ENCODE measurements around the gene DGKZ.

The DGKZ gene

DNA sequence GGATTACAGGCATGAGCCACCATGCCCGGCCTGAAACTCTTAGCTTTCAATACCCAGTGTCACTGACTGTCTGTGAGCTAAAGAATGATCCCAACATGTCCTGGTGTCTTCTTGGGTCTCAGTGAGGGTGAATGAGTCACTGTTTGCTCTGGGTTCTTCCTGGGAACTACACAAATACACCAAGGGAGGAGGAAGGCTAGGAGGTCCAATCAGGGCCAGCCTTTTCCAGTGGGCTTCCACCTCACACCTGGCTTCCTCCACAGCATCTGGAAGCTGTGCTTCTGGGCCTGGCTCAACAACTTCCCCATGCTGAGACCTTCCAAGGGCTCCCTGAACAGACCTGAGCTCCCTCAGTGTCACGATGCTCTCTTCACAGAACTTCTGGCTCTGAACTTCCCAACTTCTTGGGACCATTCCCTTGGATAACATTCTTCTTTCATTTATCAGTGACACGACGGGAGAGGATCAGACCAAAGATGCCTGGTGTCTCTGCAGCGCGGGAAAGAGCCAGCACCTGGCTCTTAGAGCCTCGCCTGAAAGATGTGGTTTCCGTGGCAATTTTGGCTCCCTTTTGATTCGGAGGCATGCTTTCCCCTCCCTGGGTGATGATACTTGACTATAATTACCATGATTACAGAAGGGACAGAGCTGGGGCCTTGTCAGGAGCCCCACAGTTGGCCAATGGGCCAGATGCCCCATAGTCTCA is 66.7 kb downstream of the DGKZ start:
- H3K56ac ChIP-seq (ENCODE audit: low read length), result no peak overlapping the region
- no peak overlapping the region for H4K8ac ChIP-seq (ENCODE audit: low read depth, low read length)
- no peak overlapping the region for H3K4me3 ChIP-seq (ENCODE audit: low read length)
- no peaks in the 10 kb centered on the region for H3K4me1 ChIP-seq (ENCODE audit: control insufficient read depth, low read depth, low read length)
- H3K4me2 ChIP-seq (ENCODE audit: low read length), result no peak overlapping the region
- H3K79me2 ChIP-seq (ENCODE audit: control insufficient read depth, insufficient read depth, low read length), result no peaks in the 10 kb centered on the region
- H3K23ac ChIP-seq (ENCODE audit: low read length), result no peak overlapping the region
- H3K18ac ChIP-seq (ENCODE audit: low read length), result no peak overlapping the region
- no peak overlapping the region for H3K4ac ChIP-seq (ENCODE audit: low read depth, low read length)
- no peaks in the 10 kb centered on the region for H3K27me3 ChIP-seq (ENCODE audit: insufficient read depth, low read length, poor library complexity)
- no peaks in the 10 kb centered on the region for H3K36me3 ChIP-seq (ENCODE audit: control insufficient read depth, insufficient read depth, low read length)
- H2BK120ac ChIP-seq (ENCODE audit: low read depth, low read length), result no peak overlapping the region
- no CpG with 5 or more reads among the region's 9 CpGs for WGBS (ENCODE audit: extremely low coverage, insufficient coverage, low lambda C conversion rate)
- H4K5ac ChIP-seq (ENCODE audit: low read length), result no peak overlapping the region
- H2BK5ac ChIP-seq (ENCODE audit: low read length), result no peak overlapping the region
- no peak overlapping the region for H3K9ac ChIP-seq (ENCODE audit: low read length)
- H2AK5ac ChIP-seq (ENCODE audit: low read length), result no peak overlapping the region
- DNase-seq, result no peak
- H3K27ac ChIP-seq (ENCODE audit: low read depth, low read length), result no peak overlapping the region
- no peak overlapping the region for H2BK15ac ChIP-seq (replicated peaks; ENCODE audit: low read depth)
- no peaks in the 10 kb centered on the region for H3K79me1 ChIP-seq (ENCODE audit: low read length)

DNA sequence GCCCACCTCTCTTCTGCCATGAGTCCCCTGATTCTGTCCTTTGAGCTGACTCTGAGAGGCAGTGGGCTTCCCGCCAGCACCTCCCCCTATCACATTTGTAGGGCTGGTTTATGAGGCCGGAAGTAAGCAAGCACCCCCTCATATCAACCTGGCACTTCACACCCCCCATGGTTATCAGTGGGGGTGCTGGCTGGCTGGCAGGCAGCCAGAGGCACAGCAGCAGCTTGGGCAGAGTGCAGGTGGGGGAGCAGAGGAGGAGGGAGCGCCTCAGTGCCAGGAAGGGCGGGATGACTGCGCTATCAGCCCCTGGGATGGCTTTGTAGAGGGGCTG is 67.2 kb downstream of the DGKZ start:
- no peak overlapping the region for H3K4me3 ChIP-seq (ENCODE audit: low read length)
- H4K8ac ChIP-seq (ENCODE audit: low read depth, low read length), result no peak overlapping the region
- H3K56ac ChIP-seq (ENCODE audit: low read length), result no peak overlapping the region
- no peaks in the 10 kb centered on the region for H3K4me1 ChIP-seq (ENCODE audit: control insufficient read depth, low read depth, low read length)
- H3K79me2 ChIP-seq (ENCODE audit: control insufficient read depth, insufficient read depth, low read length), result no peaks in the 10 kb centered on the region
- no peak overlapping the region for H2BK120ac ChIP-seq (ENCODE audit: low read depth, low read length)
- H3K4ac ChIP-seq (ENCODE audit: low read depth, low read length), result no peak overlapping the region
- no peaks in the 10 kb centered on the region for H3K79me1 ChIP-seq (ENCODE audit: low read length)
- no peak for DNase-seq
- H3K23ac ChIP-seq (ENCODE audit: low read length), result no peak overlapping the region
- no peak overlapping the region for H2BK15ac ChIP-seq (replicated peaks; ENCODE audit: low read depth)
- no peak overlapping the region for H3K4me2 ChIP-seq (ENCODE audit: low read length)
- no peaks in the 10 kb centered on the region for H3K36me3 ChIP-seq (ENCODE audit: control insufficient read depth, insufficient read depth, low read length)
- no peak overlapping the region for H2BK5ac ChIP-seq (ENCODE audit: low read length)
- H3K9ac ChIP-seq (ENCODE audit: low read length), result no peak overlapping the region
- H3K18ac ChIP-seq (ENCODE audit: low read length), result no peak overlapping the region
- no peak overlapping the region for H2AK5ac ChIP-seq (ENCODE audit: low read length)
- no peak overlapping the region for H4K5ac ChIP-seq (ENCODE audit: low read length)
- no peaks in the 10 kb centered on the region for H3K27me3 ChIP-seq (ENCODE audit: insufficient read depth, low read length, poor library complexity)
- H3K27ac ChIP-seq (ENCODE audit: low read depth, low read length), result no peak overlapping the region
- no CpG with 5 or more reads among the region's 5 CpGs for WGBS (ENCODE audit: extremely low coverage, insufficient coverage, low lambda C conversion rate)

DNA sequence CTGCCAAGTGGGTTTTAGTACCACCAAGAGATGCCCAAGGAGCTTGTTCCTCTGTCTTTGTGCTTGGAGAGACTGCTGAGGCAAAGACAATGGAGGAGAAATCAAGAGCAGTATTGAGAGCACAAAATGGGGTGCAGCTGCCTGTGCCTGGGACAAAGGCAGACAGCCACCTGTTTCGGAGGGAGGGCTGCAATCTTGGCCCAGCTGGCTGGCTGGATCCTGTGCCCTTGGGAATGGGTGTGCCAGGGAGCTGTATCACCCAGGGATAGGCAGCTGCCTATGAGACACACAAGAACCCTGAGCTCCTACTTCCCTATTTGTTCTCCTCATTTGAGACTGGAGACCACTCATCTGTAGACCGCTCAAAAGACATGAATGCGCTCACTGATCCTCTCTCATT is 67.6 kb downstream of the DGKZ start:
- H3K79me1 ChIP-seq (ENCODE audit: low read length), result no peaks in the 10 kb centered on the region

DNA sequence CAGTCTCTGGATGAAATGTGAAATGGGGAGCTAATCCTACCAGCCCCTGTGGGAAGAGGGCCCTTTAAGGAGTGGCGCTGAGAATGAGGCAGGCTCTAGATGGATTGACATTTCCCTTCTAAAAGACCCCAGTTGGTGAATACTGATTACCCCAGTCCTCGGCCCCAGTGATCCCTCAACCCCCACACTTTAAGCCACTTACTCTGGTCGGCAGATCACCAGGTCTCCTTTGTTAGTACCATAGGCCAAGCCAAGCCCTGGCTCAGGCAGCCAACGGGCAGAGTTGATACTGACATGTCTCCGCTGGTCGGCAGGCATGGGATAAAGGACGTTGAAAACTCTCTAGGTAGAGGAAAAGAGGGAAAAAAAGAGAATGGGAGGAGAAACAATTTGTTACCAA is 70.4 kb downstream of the DGKZ start:
- Histone ChIP-seq H3K27me3 (ENCODE audit: insufficient read depth, low read length, poor library complexity) (no peaks in the 10 kb centered on the region), H3K27ac (ENCODE audit: low read depth, low read length) (no peak overlapping the region), H4K8ac (ENCODE audit: low read depth, low read length) (no peak overlapping the region), H3K79me2 (ENCODE audit: control insufficient read depth, insufficient read depth, low read length) (no peaks in the 10 kb centered on the region), H2BK120ac (ENCODE audit: low read depth, low read length) (no peak overlapping the region), H3K36me3 (ENCODE audit: control insufficient read depth, insufficient read depth, low read length) (peaks cover 1% of the 10 kb centered on the region), H3K23ac (ENCODE audit: low read length) (no peak overlapping the region), H3K79me1 (ENCODE audit: low read length) (no peaks in the 10 kb centered on the region), H2AK5ac (ENCODE audit: low read length) (no peak overlapping the region), H3K18ac (ENCODE audit: low read length) (no peak overlapping the region), H2BK5ac (ENCODE audit: low read length) (no peak overlapping the region), H3K4me3 (ENCODE audit: low read length) (no peak overlapping the region), H3K4me2 (ENCODE audit: low read length) (no peak overlapping the region), H3K56ac (ENCODE audit: low read length) (no peak overlapping the region), H3K4me1 (ENCODE audit: control insufficient read depth, low read depth, low read length) (no peaks in the 10 kb centered on the region), H2BK15ac (replicated peaks; ENCODE audit: low read depth) (no peak overlapping the region), H3K9ac (ENCODE audit: low read length) (no peak overlapping the region), H4K5ac (ENCODE audit: low read length) (no peak overlapping the region), H3K4ac (ENCODE audit: low read depth, low read length) (no peak overlapping the region)
- no peak for DNase-seq
- no CpG with 5 or more reads among the region's 7 CpGs for WGBS (ENCODE audit: extremely low coverage, insufficient coverage, low lambda C conversion rate)

More for the DNA sequence above, 67.6 kb downstream of the DGKZ start:
- Histone ChIP-seq H3K23ac (ENCODE audit: low read length) (no peak overlapping the region), H3K9ac (ENCODE audit: low read length) (no peak overlapping the region), H3K4ac (ENCODE audit: low read depth, low read length) (no peak overlapping the region), H3K79me2 (ENCODE audit: control insufficient read depth, insufficient read depth, low read length) (no peaks in the 10 kb centered on the region), H3K56ac (ENCODE audit: low read length) (no peak overlapping the region), H3K4me2 (ENCODE audit: low read length) (no peak overlapping the region), H4K8ac (ENCODE audit: low read depth, low read length) (no peak overlapping the region), H3K18ac (ENCODE audit: low read length) (no peak overlapping the region), H4K5ac (ENCODE audit: low read length) (no peak overlapping the region), H3K4me3 (ENCODE audit: low read length) (no peak overlapping the region), H2BK5ac (ENCODE audit: low read length) (no peak overlapping the region), H2BK15ac (replicated peaks; ENCODE audit: low read depth) (no peak overlapping the region), H3K4me1 (ENCODE audit: control insufficient read depth, low read depth, low read length) (no peaks in the 10 kb centered on the region), H3K36me3 (ENCODE audit: control insufficient read depth, insufficient read depth, low read length) (no peaks in the 10 kb centered on the region), H3K27ac (ENCODE audit: low read depth, low read length) (no peak overlapping the region), H2BK120ac (ENCODE audit: low read depth, low read length) (no peak overlapping the region), H3K27me3 (ENCODE audit: insufficient read depth, low read length, poor library complexity) (no peaks in the 10 kb centered on the region), H2AK5ac (ENCODE audit: low read length) (no peak overlapping the region)
- DNase-seq, result no peak
- no CpG with 5 or more reads among the region's 3 CpGs for WGBS (ENCODE audit: extremely low coverage, insufficient coverage, low lambda C conversion rate)

DNA sequence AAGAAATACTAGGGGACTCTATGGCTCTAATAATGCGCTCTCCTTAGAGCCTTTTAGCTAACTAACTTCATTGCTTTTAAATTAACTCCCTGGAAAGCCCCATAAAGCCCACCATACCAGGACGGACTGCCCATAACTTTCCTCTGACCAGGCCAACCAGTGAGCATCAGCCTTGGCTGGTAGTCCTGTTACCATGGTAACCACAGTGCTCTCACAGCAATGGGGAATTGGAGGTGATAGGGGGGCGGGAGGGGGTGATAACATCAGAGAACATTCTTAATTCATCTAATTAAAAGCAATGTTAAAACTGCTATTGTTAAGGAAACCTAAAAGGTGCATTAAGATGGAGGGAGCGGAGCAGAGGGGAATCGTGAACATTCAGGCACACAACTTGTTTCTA is 71.5 kb downstream of the DGKZ start:
- Histone ChIP-seq H2BK120ac (ENCODE audit: low read depth, low read length) (no peak overlapping the region), H4K5ac (ENCODE audit: low read length) (no peak overlapping the region), H3K9ac (ENCODE audit: low read length) (no peak overlapping the region), H2AK5ac (ENCODE audit: low read length) (no peak overlapping the region), H3K27me3 (ENCODE audit: insufficient read depth, low read length, poor library complexity) (no peaks in the 10 kb centered on the region), H3K4me1 (ENCODE audit: control insufficient read depth, low read depth, low read length) (no peaks in the 10 kb centered on the region), H3K18ac (ENCODE audit: low read length) (no peak overlapping the region), H2BK5ac (ENCODE audit: low read length) (no peak overlapping the region), H3K36me3 (ENCODE audit: control insufficient read depth, insufficient read depth, low read length) (peaks cover 1% of the 10 kb centered on the region), H3K27ac (ENCODE audit: low read depth, low read length) (no peak overlapping the region), H3K4me2 (ENCODE audit: low read length) (no peak overlapping the region), H3K56ac (ENCODE audit: low read length) (no peak overlapping the region), H3K4ac (ENCODE audit: low read depth, low read length) (no peak overlapping the region), H3K4me3 (ENCODE audit: low read length) (no peak overlapping the region), H2BK15ac (replicated peaks; ENCODE audit: low read depth) (no peak overlapping the region), H3K79me1 (ENCODE audit: low read length) (no peaks in the 10 kb centered on the region), H3K79me2 (ENCODE audit: control insufficient read depth, insufficient read depth, low read length) (no peaks in the 10 kb centered on the region), H4K8ac (ENCODE audit: low read depth, low read length) (no peak overlapping the region), H3K23ac (ENCODE audit: low read length) (no peak overlapping the region)
- WGBS (ENCODE audit: extremely low coverage, insufficient coverage, low lambda C conversion rate), result no CpG with 5 or more reads among the region's 5 CpGs
- peak; percentile 33 for DNase-seq

DNA sequence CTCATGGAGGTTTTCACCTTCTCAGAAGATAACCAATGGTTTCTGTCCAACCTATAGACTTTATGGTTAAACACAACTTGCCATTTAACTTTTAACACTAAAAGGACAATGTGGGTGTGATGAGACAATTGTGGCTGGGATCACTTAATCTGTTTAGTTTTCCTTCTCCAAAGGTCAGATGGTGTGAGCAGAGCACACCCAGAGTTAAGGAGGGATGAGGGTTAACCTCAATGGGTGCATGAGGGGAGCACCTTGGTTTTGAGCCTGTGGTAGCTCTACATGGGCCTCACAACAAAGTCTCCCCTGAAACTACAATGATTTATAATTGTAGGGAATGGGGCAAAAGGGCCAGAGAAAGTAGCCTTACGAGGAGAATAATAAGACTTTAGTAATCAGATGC is 73.2 kb downstream of the DGKZ start:
- DNase-seq, result no peak
- H2AK5ac ChIP-seq (ENCODE audit: low read length), result no peak overlapping the region

More for the DNA sequence above, 73.2 kb downstream of the DGKZ start:
- no peaks in the 10 kb centered on the region for H3K4me1 ChIP-seq (ENCODE audit: control insufficient read depth, low read depth, low read length)
- no peak overlapping the region for H3K23ac ChIP-seq (ENCODE audit: low read length)
- H3K79me1 ChIP-seq (ENCODE audit: low read length), result no peaks in the 10 kb centered on the region
- H3K79me2 ChIP-seq (ENCODE audit: control insufficient read depth, insufficient read depth, low read length), result no peaks in the 10 kb centered on the region
- no peaks in the 10 kb centered on the region for H3K27me3 ChIP-seq (ENCODE audit: insufficient read depth, low read length, poor library complexity)
- no peak overlapping the region for H3K4ac ChIP-seq (ENCODE audit: low read depth, low read length)
- H3K9ac ChIP-seq (ENCODE audit: low read length), result no peak overlapping the region
- H3K56ac ChIP-seq (ENCODE audit: low read length), result no peak overlapping the region
- no CpG with 5 or more reads among the region's 1 CpG for WGBS (ENCODE audit: extremely low coverage, insufficient coverage, low lambda C conversion rate)
- peaks cover 1% of the 10 kb centered on the region for H3K36me3 ChIP-seq (ENCODE audit: control insufficient read depth, insufficient read depth, low read length)
- no peak overlapping the region for H2BK5ac ChIP-seq (ENCODE audit: low read length)
- no peak overlapping the region for H4K8ac ChIP-seq (ENCODE audit: low read depth, low read length)
- H2BK15ac ChIP-seq (replicated peaks; ENCODE audit: low read depth), result no peak overlapping the region
- no peak overlapping the region for H3K18ac ChIP-seq (ENCODE audit: low read length)
- no peak overlapping the region for H3K4me2 ChIP-seq (ENCODE audit: low read length)
- no peak overlapping the region for H3K4me3 ChIP-seq (ENCODE audit: low read length)
- H4K5ac ChIP-seq (ENCODE audit: low read length), result no peak overlapping the region
- no peak overlapping the region for H3K27ac ChIP-seq (ENCODE audit: low read depth, low read length)
- no peak overlapping the region for H2BK120ac ChIP-seq (ENCODE audit: low read depth, low read length)

Measured in mesendoderm (in vitro differentiated cells).